Activated gamma-delta T cell (primary cell): ENCODE results near the gene FBXL5.

Source experiments
- DNase-seq: peaks from one replicate; lab custom pipeline; 2025; lab: John Stamatoyannopoulos, UW
- total RNA-seq, 2 donors: gene quantifications; one replicate each; lab custom pipeline; 2026; lab: John Stamatoyannopoulos, UW

FBXL5 gene, protein sequence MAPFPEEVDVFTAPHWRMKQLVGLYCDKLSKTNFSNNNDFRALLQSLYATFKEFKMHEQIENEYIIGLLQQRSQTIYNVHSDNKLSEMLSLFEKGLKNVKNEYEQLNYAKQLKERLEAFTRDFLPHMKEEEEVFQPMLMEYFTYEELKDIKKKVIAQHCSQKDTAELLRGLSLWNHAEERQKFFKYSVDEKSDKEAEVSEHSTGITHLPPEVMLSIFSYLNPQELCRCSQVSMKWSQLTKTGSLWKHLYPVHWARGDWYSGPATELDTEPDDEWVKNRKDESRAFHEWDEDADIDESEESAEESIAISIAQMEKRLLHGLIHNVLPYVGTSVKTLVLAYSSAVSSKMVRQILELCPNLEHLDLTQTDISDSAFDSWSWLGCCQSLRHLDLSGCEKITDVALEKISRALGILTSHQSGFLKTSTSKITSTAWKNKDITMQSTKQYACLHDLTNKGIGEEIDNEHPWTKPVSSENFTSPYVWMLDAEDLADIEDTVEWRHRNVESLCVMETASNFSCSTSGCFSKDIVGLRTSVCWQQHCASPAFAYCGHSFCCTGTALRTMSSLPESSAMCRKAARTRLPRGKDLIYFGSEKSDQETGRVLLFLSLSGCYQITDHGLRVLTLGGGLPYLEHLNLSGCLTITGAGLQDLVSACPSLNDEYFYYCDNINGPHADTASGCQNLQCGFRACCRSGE
- 141 to 154 reads per million in 2 donors for total RNA-seq

DNA sequence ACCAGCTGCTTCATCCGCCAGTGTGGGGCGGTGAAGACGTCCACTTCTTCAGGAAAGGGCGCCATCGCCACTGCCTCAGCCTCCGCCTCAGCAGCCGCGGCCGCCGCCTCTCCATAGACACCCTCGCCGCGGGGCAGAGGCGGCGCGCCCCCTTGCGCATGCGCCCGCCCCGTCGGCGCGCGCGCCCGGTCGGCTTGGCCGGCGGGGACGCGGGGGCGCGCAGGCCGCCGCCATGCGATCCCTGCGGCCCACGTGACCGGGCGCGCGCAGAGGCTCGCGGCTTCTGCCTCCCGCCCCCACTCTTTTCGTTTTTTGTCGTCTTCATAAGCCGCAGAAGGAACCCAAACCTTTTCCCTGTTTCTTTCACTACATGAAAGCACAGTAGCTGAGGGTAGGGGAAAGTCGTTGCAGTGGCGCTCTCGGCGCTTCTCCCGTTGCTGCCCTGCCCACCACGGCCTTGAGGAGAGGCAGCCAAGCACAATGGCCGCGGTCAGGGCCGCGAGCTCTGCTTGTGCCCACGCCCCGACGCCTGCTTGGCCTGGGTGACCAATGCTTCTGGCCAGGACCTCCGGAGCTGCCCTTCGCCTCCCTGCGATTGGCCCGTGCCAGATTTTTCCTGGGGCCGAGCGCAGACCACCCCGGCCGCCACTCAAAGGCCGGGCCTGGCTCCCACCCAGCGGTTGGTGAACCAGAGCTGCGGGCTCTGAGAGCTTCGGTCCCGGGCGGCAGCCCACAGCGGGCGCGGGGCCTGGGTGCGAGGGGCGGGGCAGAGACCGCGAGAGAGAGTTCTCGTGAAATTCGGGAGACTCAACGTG is at the start of gene FBXL5:
TSS of gene FBXL5 (minus strand) at position 135 of the 815 bp plus-strand sequence. CDS start at position 65, 70 bp downstream.
- peak; percentile 76 for DNase-seq

DNA sequence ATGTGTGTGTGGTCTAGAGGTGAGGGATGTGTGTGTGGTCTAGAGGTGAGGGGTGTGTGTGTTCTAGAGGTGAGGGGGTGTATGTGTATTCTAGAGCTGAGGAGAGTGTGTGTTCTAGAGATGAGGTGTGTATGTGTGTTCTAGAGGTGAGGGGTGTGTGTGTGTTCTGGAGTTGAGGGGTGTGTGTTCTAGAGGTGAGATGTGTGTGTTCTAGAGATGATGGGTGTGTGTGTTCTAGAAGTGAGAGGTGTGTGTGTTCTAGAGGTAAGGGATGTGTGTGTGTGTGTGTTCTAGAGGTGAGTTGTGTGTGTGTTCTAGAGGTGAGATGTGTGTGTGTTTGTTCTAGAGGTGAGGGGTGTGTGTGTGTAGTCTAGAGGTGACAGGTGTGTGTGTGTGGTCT is 49.0 kb upstream of the FBXL5 start:
- no peak for DNase-seq

DNA sequence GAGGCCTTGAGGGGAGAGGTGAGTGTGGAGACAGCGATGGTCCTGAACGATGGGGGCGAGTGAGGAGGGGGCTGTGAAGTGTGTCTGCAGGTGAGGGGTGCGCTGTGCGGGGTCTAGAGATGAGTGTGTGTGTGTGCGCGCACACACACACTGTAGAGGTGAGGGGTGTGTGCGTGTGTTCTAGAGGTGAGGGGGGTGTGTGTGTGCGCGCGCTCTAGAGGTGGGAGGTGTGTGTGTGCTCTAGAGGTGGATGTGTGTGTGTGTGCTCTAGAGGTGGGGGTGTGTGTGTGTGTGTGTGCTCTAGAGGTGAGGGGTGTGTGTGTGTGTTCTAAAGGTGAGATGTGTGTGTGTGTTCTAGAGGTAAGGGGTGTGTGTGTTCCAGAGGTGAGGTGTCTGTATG is 48.3 kb upstream of the FBXL5 start:
- no peak for DNase-seq

DNA sequence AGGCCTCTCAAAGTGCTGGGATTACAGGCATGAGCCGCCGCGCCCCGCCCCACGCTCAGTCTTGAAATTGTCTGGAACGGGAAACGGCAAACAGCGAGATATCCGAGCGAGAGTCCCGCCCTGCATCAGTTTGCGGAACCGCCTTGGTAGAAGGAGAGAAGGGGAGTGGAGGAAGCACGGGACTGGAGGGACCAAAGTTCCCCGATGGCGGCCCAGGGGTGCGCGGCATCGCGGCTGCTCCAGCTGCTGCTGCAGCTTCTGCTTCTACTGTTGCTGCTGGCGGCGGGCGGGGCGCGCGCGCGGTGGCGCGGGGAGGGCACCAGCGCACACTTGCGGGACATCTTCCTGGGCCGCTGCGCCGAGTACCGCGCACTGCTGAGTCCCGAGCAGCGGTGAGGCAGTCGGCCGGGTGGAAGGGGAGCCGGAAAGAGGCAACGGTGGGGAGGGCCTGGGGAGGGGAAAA is 47.8 kb upstream of the FBXL5 start, which contains the start of gene BST1:
TSS of gene BST1 (plus strand) at position 125 of the 463 bp plus-strand sequence. CDS start at position 205, 80 bp downstream.
- DNase-seq: peak; percentile 21

DNA sequence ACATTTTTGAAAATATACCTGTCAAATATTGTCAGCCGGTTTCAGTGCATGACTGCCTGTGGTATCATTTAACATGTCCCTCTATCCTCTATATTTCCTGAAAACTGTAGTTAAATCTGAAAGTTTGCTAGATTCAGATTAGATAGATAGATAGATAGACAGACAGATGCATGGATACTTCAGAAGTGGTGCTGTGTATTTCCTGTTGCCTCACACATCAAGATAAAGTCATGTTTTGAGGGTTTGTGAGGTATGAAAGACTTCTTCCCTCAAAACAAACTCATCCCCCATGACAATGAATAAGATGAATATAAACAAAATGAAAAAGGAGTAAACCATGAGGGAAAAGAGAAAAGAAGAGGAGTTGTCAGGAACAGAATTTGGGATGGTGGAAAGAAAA is 41.7 kb upstream of the FBXL5 start:
- no peak for DNase-seq

DNA sequence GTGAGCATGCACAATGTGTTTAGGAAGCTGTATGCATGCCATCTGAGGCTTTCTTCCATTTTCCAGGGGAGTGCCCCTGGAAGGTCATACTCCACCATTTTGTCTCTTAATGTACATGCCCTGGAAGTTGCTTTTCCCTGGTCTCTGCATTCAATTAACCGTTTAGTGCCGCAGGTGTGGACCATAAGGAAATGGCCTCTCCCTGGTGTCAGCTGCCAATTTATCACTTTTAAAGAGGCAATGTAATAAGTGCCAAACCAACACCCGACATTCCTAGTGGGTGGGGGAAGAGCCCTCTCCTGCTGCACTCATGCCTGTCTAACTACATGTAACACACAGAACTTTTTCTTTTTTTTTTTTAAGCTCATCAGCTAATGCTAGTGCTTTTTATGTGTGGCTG is 40.6 kb upstream of the FBXL5 start:
- DNase-seq: no peak

DNA sequence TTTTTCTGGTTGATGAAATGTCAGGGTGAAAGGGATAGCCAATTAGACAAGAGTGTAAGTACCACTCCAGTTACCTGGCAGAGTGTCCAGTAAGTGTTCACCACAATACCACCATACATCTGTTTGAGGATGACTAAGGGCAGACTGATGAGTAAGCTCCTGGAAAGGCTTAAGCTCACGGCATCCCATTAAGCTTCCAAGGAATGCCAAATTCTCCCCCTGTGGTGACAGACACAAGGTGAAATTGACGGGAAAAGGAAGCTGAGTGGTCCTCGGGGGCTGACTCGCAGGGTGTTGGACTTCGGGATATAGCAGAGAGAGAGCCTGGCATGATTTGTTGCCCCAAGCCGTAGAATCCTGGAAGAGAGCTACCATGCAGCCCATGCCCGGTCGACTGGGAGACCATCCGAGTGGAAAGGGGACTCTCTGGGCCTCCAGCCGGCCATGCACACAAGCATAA is 40.1 kb upstream of the FBXL5 start:
- DNase-seq: no peak

DNA sequence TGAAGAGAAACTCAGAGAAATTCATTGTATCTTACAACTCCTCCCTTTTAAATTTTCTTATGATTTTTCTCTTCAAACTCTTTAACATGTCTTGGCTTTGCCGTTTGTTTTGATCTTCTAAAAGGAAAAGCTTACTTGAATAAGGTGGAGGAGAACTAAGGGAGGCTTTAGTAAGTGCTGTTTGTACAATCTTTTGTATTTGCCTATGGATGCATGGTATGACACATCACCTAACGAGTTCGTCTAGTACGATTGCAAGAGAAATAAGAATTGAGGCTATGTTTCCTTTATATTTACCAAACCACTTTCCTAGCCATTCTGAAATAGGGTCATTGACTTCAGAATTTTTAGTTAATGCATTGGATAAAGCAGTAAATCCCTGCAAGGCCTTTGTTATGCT is 39.3 kb upstream of the FBXL5 start:
- DNase-seq: no peak

DNA sequence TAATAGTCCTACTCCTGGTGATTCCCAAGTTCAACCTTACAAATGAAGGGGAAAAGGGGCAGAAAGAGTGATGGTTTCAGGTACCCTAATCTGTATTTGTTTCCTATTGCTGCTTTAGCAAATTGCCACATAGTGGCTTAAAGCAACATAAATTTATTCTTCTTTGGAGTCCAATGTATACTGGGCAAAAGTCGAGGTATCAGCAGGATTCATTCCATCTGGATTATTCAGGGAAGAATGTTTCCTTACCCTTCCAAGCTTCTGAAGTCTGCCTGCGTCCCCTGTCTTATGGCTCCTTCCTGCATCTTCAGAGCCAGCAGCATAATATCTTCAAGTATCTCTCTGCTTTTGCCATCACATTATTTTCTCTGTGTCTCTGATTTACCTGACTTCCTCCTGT is 37.4 kb upstream of the FBXL5 start:
- no peak for DNase-seq

DNA sequence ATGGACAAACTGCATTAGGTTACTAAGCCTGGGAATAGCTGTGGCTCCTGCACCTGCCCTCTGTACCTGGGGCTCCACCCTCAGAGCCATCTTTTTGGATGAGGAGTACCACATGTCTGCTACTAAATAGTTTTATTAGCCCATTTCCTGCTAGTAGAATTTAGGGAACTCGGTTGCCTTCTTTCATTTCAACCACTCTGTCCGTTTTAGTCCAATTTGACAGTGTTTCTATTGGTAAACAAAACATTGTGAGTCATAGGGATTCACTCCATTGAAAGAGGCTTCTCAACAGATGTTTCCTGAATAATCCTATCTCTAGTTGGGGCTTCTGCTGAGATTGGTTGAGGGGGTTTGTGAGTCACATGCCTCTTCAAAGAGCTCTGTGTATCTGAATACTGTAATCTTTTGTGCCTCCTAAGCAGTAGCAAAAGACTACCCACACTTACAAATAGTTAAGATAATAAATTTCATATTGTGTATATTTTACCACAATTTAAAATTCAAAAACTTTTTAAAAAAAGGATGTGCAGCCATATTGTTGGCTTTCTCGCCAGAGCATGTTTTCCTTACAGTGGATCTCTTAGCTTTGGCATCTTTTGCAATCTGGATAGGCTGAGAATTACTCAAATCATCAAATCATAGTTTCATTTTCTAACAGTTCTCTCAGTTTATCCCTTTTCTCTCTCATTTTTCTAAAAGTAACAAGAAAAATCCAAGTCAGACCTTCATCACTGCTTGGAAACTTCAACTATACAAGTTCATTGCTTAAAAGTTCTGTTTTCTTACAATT is 36.4 kb upstream of the FBXL5 start:
- DNase-seq: no peak

DNA sequence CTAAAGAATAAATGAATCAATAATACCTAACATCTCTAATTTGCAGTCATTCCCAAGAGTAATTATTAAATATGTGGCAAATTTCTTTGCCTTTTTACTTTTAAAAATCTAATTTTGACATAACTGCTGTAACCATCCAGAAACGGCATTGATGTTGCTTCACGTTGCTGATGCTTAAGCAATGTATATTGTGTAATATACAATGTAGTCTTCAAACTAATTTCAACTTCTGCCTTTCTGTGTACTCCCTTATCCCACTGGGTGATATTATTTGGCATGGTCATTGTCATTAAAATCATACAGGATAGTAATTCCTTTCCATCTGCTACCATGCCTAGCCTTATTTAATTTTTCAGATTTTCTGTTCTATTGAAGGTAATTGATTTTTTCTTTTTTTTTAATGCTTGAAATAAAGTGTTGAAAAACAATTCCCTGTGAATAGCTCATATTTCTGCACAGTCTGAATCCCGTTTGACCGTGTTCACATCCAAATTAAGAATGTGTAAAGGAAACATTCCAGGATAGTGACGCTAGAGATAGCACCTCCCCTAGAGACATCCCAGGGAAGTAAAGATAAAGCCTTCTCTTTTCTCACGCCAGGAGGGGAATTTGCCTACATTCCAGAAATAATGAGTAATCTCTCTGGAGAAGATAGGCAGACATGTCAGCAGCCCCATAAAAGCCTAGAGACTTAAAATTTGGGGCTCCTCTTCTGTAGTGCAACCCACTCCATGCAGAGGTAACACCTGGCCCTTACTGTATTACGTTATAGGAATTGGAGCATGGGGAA is 35.1 kb upstream of the FBXL5 start:
- DNase-seq: no peak

DNA sequence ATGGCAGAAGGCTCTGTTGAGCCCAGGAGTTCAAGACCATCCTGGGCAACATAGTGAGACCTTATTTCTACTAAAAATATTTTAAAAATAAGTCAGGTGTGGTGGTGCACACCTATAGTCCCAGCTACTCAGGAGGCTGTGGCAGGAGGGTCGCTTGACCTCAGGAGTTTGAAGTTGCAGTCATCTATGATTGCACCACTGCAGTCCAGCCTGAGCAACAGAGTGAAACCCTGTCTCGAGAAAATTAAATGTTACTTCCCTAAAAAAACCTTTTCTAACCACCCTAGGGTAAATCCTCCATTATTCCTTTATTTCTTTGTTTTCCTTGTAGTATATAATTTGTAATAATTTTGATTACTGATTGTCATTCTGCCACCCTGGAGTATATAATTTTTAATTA is 34.4 kb upstream of the FBXL5 start:
- no peak for DNase-seq

DNA sequence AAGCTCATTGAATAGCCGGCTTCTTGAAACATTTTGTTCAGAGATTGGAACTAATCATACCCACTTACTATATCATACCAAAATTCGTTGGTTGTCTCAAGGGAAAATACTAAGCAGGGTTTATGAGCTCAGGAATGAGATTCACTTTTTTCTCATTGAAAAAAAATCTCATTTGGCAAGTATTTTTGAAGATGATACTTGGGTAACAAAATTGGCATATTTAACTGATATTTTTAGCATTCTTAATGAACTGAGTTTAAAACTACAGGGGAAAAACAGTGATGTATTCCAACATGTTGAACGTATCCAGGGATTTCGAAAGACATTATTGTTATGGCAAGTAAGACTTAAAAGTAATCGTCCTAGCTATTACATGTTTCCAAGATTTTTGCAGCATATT is 32.9 kb upstream of the FBXL5 start:
- no peak for DNase-seq

DNA sequence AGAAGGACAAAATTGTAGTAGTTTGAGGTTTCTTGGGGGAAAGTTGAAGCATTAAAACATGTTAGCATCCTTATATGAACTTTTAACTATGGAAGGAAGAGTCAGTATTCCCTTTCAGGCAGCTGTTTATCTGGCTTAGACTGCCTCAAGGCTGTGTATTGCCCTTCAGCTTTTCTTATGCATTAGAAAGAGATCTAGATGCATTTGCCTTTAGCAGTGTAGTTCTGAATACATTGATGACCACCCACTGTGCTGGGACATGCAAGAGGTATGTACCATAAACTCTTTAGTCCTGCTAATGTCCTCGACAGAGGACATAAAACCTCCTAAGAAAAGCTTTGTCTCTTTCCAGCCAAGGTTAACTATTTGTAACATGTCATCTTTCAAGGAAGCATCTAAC is 29.3 kb upstream of the FBXL5 start:
- no peak for DNase-seq

DNA sequence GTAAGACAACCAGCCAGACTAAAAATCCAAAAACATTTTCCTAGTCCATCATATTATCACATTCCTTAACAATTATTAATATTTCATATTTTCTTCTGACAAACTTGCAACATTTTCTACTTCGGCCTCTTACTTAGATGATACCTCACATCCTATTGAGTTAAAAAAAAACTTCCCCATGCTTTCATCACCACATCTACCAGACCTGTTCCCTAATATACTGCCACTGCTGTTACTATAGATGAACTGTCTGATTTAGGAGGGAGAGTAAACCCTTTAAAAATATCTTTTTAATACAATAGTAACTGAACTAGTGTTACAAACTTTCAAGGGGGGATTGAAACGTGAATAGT is 28.0 kb upstream of the FBXL5 start:
- DNase-seq: no peak

DNA sequence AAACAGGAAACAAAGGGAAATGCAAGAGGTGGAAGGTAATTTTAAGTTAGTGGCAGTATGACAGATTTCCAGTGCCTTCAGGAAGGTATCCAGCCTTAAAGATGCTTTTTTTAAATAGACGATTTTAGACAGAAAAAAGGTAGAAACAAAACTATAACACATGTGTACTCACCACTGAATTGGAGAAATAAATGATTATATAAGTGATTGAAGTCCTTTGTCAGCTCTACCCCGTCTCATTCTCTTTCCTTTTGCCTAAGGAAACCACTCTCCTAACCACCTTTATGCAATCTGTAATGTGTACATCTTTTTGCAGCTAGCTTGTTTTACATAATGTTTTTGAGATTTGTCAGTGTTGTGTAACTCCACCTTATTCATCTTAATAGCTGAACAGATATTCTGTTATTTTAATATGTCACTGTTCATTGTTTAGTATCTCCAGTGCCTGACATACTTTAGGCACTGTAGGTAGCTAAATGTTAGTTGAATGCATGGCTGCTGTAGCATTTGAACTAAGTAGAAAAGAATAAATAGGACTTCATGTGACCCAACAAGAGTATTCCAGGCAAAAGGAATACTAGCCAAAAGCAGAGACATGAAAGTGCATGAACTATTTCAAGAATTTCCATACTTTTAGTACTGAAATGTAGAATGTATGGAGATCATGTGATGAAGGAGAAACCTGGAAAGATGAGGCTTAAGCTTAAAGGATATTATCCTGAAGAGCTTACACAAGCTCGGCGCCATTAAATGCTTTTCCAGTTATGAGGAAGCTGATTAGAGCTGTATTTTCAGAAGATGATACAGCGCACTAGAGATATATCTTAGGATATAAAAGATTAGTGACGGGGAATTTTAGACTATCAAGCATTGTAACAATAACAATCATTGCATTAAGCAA is 27.3 kb upstream of the FBXL5 start:
- no peak for DNase-seq

DNA sequence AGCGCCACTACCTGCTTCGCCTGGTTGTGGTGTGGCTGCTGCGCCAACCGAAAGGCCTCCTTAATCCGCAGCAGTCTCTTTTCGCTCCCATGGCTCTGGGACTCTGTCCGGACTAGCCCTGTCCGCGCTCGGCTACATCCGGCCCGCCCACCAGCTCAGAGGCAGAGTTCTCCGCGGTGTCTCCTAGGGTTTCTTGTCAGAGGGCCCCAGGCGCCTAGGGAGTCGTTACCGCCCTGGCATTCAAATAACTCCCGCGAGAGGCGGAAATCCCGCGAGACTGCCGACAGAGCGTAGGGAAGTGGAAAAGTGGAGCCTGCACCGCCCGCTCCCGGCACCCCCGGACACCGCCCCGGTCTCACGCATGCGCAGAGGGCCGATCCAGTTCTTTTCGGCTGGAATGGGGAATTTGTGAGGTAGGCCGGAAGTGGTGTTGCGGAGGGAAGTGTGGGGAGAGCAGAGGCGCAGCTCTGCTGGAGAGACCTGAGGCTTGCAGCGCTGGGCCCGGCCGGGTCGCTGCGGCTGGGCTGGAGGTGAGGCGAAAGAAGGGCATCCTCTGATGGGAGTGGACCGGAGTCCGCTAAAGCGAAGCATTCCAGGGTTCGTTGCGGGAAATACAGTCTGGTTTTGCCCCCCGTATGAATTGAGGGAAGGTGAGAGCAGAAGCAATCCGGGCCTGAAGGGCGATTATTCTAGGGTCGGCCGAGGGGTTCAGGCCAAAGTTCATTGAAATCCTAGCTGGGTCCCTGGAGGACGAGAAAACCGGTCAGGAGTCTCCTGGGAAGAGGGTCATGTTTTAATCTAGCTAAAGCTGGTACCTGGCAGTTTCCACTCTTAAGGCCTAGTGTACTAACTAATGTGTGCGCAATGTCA is 26.4 kb upstream of the FBXL5 start, which contains the start of gene FAM200B:
TSS of gene FAM200B (plus strand) at position 456 of the 870 bp plus-strand sequence. CDS start 5,151 bp downstream, outside the sequence.
- DNase-seq: peak; percentile 71

DNA sequence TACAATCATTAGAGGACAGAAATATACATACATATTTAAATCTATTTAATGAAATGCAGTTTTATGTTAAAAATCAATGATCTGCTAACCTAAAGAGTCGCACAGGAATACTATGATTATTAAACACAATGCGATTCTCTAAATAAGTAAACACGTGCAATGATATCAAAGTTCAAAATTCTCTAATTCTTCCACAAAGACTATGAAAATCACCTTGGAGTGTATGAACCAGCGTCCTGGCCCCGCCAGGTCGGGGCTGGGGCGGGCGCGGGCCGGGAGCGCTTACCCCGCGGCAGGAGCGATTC is 25.9 kb upstream of the FBXL5 start:
- no peak for DNase-seq
